ENCODE measurements around the gene RUNDC1.

RUNDC1 gene

DNA sequence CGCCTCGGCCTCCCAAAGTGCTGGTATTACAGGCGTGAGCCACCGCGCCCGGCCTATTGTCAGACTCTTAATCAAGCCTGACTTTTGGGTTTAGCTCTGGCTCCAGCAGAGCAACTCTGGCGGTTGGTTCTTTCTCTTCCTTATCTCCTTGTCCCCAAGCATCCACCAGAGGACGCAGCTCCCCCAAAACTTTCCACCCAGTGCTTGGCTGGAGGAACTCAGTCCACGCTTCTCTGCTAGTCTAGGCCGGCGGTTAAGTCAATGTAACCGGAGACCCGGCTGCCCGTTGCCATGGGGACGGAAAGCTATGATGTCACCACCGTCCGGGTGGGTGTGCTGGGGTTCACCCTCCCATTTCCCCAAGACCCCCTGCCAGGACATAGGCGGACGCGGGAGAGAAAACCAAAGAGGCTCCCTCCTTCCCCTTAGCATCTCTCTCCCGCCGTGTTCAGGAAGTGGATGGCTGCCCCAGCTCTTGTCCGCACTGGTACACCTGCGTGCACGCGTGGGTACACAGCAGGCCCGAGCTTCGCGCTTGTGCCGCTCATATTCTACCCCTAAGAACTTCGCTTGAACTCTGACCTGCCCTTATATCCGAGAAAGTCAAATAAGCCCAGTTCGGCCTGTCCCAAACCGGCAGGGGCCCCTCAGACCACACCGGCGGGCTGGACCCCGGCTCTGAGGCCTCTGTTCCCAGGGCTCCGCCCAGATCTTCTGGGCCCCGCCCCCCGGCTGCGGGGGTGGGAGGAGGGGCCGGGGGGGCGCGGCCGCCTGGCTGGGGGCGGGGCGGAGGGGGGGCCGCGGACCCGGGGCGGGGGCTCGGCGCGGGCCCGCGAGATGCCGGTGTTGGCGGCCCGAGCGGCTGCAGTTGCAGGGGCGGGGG, 44.3 kb downstream of the RUNDC1 start, which contains the start of gene RND2:
Gene RND2, plus strand, starts transcription at position 825 of the 883 bp plus-strand sequence. CDS start 117 bp downstream, outside the sequence.
- DNase-seq: peak; percentile 86
- Histone ChIP-seq H3K36me3 (replicated peaks; ENCODE audit: insufficient read depth, low read length) (no peaks in the 10 kb centered on the region), H3K4me2 (ENCODE audit: low read depth, low read length) (peak within 1 kb of the TSS; percentile 86), H3K79me2 (ENCODE audit: low read length) (no peaks in the 10 kb centered on the region), H3K27me3 (replicated peaks; ENCODE audit: insufficient read depth, low read length) (no peaks in the 10 kb centered on the region), H3K9me2 (replicated peaks; ENCODE audit: insufficient read depth, low read length) (no peaks in the 10 kb centered on the region), H3K4me3 (ENCODE audit: low read length) (peak within 1 kb of the TSS; percentile 65), H3K9me3 (replicated peaks; ENCODE audit: insufficient read depth, low read length) (no peaks in the 10 kb centered on the region), H3K9ac (ENCODE audit: low read length) (peak within 1 kb of the TSS; percentile 48), H3K27ac (ENCODE audit: low read length) (no peak within 1 kb of the TSS), H3F3A (ENCODE audit: insufficient read depth, low read length) (peaks cover 5% of the 10 kb centered on the region; the same call in 1 of the 2 replicates), H2AFZ (ENCODE audit: low read length) (peak within 1 kb of the TSS; percentile 76), H4K20me1 (ENCODE audit: insufficient read depth, low read length) (no peaks in the 10 kb centered on the region), H3K4me1 (ENCODE audit: low read length) (no peaks in the 10 kb centered on the region)
- TF ChIP-seq EZH2phosphoT487 (IDR thresholded peaks at IDR 0.05; ENCODE audit: low read length) (no peak), EZH2 (optimal IDR thresholded peaks at IDR 0.05; ENCODE audit: low read depth, low read length) (no peak), CTCF (IDR thresholded peaks at IDR 0.05; ENCODE audit: low read length) (peak; percentile 73)

DNA sequence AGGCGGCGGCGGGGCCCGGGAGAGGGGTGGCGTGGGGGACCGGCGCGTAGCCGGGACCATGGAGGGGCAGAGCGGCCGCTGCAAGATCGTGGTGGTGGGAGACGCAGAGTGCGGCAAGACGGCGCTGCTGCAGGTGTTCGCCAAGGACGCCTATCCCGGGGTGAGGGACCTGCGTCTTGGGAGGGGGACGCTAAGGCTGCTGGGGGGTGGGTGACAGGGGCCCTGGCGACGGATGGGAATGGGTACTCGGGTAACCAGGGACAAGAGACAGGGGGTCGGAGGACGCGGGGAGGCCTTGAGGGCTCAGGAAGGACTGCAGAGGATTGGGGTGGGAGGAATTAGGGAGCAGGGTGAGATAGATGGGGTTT, 44.9 kb downstream of the RUNDC1 start:
- no peaks in the 10 kb centered on the region for H3K4me1 ChIP-seq (ENCODE audit: low read length)
- H3K9me3 ChIP-seq (replicated peaks; ENCODE audit: insufficient read depth, low read length): no peaks in the 10 kb centered on the region
- no peak overlapping the region for H2AFZ ChIP-seq (ENCODE audit: low read length)
- no peak for TF ChIP-seq EZH2 (optimal IDR thresholded peaks at IDR 0.05; ENCODE audit: low read depth, low read length)
- no peak for TF ChIP-seq CTCF (IDR thresholded peaks at IDR 0.05; ENCODE audit: low read length)
- TF ChIP-seq EZH2phosphoT487 (IDR thresholded peaks at IDR 0.05; ENCODE audit: low read length): no peak
- H3K79me2 ChIP-seq (ENCODE audit: low read length): no peaks in the 10 kb centered on the region
- H3K4me2 ChIP-seq (ENCODE audit: low read depth, low read length): no peak overlapping the region
- H3K27me3 ChIP-seq (replicated peaks; ENCODE audit: insufficient read depth, low read length): no peaks in the 10 kb centered on the region
- H3K27ac ChIP-seq (ENCODE audit: low read length): no peak overlapping the region
- H3K4me3 ChIP-seq (ENCODE audit: low read length): no peak overlapping the region
- no peaks in the 10 kb centered on the region for H4K20me1 ChIP-seq (ENCODE audit: insufficient read depth, low read length)
- H3F3A ChIP-seq (ENCODE audit: insufficient read depth, low read length): peaks cover 5% of the 10 kb centered on the region; the same call in 1 of the 2 replicates
- no peak overlapping the region for H3K9ac ChIP-seq (ENCODE audit: low read length)
- H3K36me3 ChIP-seq (replicated peaks; ENCODE audit: insufficient read depth, low read length): no peaks in the 10 kb centered on the region
- no peaks in the 10 kb centered on the region for H3K9me2 ChIP-seq (replicated peaks; ENCODE audit: insufficient read depth, low read length)
- no peak for DNase-seq

- no peaks in the 10 kb centered on the region for H3K36me3 ChIP-seq (replicated peaks; ENCODE audit: insufficient read depth, low read length)
- H3K27ac ChIP-seq (ENCODE audit: low read length): no peak overlapping the region
- no peak overlapping the region for H3K4me3 ChIP-seq (ENCODE audit: low read length)
- no peak overlapping the region for H3K4me2 ChIP-seq (ENCODE audit: low read depth, low read length)
- no peaks in the 10 kb centered on the region for H4K20me1 ChIP-seq (ENCODE audit: insufficient read depth, low read length)
- no peak overlapping the region for H3K9ac ChIP-seq (ENCODE audit: low read length)
- TF ChIP-seq EZH2phosphoT487 (IDR thresholded peaks at IDR 0.05; ENCODE audit: low read length) (no peak), CTCF (IDR thresholded peaks at IDR 0.05; ENCODE audit: low read length) (no peak), EZH2 (optimal IDR thresholded peaks at IDR 0.05; ENCODE audit: low read depth, low read length) (no peak)
- peaks cover 5% of the 10 kb centered on the region; the same call in 1 of the 2 replicates for H3F3A ChIP-seq (ENCODE audit: insufficient read depth, low read length)
- H3K27me3 ChIP-seq (replicated peaks; ENCODE audit: insufficient read depth, low read length): no peaks in the 10 kb centered on the region
- H2AFZ ChIP-seq (ENCODE audit: low read length): no peak overlapping the region
- no peaks in the 10 kb centered on the region for H3K79me2 ChIP-seq (ENCODE audit: low read length)
- no peaks in the 10 kb centered on the region for H3K4me1 ChIP-seq (ENCODE audit: low read length)
- no peaks in the 10 kb centered on the region for H3K9me3 ChIP-seq (replicated peaks; ENCODE audit: insufficient read depth, low read length)
- no peak for DNase-seq
- no peaks in the 10 kb centered on the region for H3K9me2 ChIP-seq (replicated peaks; ENCODE audit: insufficient read depth, low read length)
These were observed 45.6 kb downstream of the RUNDC1 start for GRCh38 chr17:43025766-43026537.
